ENCODE data around the gene MAP3K14.

GRCh38 chr17:45257115-45257514 is 59.7 kb downstream of the MAP3K14 start:
- TF ChIP-seq, protein P1, sequence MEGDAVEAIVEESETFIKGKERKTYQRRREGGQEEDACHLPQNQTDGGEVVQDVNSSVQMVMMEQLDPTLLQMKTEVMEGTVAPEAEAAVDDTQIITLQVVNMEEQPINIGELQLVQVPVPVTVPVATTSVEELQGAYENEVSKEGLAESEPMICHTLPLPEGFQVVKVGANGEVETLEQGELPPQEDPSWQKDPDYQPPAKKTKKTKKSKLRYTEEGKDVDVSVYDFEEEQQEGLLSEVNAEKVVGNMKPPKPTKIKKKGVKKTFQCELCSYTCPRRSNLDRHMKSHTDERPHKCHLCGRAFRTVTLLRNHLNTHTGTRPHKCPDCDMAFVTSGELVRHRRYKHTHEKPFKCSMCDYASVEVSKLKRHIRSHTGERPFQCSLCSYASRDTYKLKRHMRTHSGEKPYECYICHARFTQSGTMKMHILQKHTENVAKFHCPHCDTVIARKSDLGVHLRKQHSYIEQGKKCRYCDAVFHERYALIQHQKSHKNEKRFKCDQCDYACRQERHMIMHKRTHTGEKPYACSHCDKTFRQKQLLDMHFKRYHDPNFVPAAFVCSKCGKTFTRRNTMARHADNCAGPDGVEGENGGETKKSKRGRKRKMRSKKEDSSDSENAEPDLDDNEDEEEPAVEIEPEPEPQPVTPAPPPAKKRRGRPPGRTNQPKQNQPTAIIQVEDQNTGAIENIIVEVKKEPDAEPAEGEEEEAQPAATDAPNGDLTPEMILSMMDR (conservative IDR thresholded peaks at IDR 0.05; ENCODE audit: low read length): no peak
- no peak for TF ChIP-seq EZH2phosphoT487 (IDR thresholded peaks at IDR 0.05; ENCODE audit: borderline replicate concordance)
